ENCODE data around the gene SLC35B2.
A peak's percentile ranks its signal among the peaks of the same experiment; 100 is the strongest.

SLC35B2 gene

GRCh38 chr6:44257753-44258324, 511 bp upstream of the SLC35B2 start:
- no peak for TF ChIP-seq CTCF (IDR thresholded peaks at IDR 0.05; ENCODE audit: insufficient read depth, missing control alignments)
- FAIRE-seq (no peak), DNase-seq (ENCODE audit: insufficient read length, low spot score) (no peak)

GRCh38 chr6:44256775-44257024, 628 bp downstream of the SLC35B2 start:
- no peak for FAIRE-seq
- TF ChIP-seq CTCF (IDR thresholded peaks at IDR 0.05; ENCODE audit: insufficient read depth, missing control alignments), result no peak
- DNase-seq (ENCODE audit: insufficient read length, low spot score), result no peak

- no peak for FAIRE-seq
- no peak for DNase-seq (ENCODE audit: insufficient read length, low spot score)
- TF ChIP-seq CTCF (IDR thresholded peaks at IDR 0.05; ENCODE audit: insufficient read depth, missing control alignments), result no peak
Measured at GRCh38 chr6:44255871-44256774, 1.2 kb downstream of the SLC35B2 start.

GRCh38 chr6:44255105-44255808, 2.1 kb downstream of the SLC35B2 start:
- DNase-seq (ENCODE audit: insufficient read length, low spot score) (no peak), FAIRE-seq (no peak)
- TF ChIP-seq CTCF (IDR thresholded peaks at IDR 0.05; ENCODE audit: insufficient read depth, missing control alignments), result no peak

- FAIRE-seq (no peak), DNase-seq (ENCODE audit: insufficient read length, low spot score) (no peak)
- TF ChIP-seq CTCF (IDR thresholded peaks at IDR 0.05; ENCODE audit: insufficient read depth, missing control alignments), result no peak
Measured at GRCh38 chr6:44254191-44255104, 2.9 kb downstream of the SLC35B2 start.

GRCh38 chr6:44253307-44254101, 3.8 kb downstream of the SLC35B2 start:
- DNase-seq (ENCODE audit: insufficient read length, low spot score) (no peak), FAIRE-seq (no peak)
- TF ChIP-seq CTCF (IDR thresholded peaks at IDR 0.05; ENCODE audit: insufficient read depth, missing control alignments), result peak; percentile 41
